DND-41 (cell line): ENCODE data around the gene RAI1.

Source experiments
- ATAC-seq: fragments of 200-7000 bp; cut with Tn5 transposase; 3 replicates; pipeline ENCODE4 v1.9.1; 2021; ENCODE audit warnings: low read depth; ENCODE audit not compliant: insufficient read depth
- DNase-seq: peaks from one replicate; pipeline ENCODE4 v3.0.0-alpha.2; 2020
- H2AFZ ChIP-seq: 2 replicates; pipeline ENCODE4 v1.6.0; 2012; ENCODE audit warnings: low read depth, low read length
- H3K27ac ChIP-seq: 2 replicates; pipeline ENCODE4 v1.5.1; 2012; ENCODE audit warnings: low read length, inconsistent platforms
- H3K27me3 ChIP-seq: fragments of 200-600 bp; sonication (generic); 2 replicates; pipeline ENCODE4 v1.6.0; 2012; ENCODE audit warnings: low read length, mild to moderate bottlenecking, inconsistent platforms; ENCODE audit not compliant: insufficient read depth, poor library complexity
- H3K36me3 ChIP-seq: 2 replicates; pipeline ENCODE4 v1.5.1; 2012; ENCODE audit warnings: low read length, inconsistent platforms; ENCODE audit not compliant: insufficient read depth
- H3K4me1 ChIP-seq: 2 replicates; pipeline ENCODE4 v1.5.1; 2012; ENCODE audit warnings: mild to moderate bottlenecking, low read length; ENCODE audit not compliant: insufficient read depth
- H3K4me2 ChIP-seq: 2 replicates; pipeline ENCODE4 v1.6.0; 2012; ENCODE audit warnings: mild to moderate bottlenecking, moderate library complexity, low read length, inconsistent platforms; ENCODE audit not compliant: insufficient read depth
- H3K4me3 ChIP-seq, 2 experiments: fragments of 200-600 bp in 1 of 2; shearing (Covaris generic) in 1 of 2; 2 replicates each; pipeline ENCODE4 v1.5.1; 2012 to 2016; ENCODE audit warnings: inconsistent platforms in 2 of 2, low read length in 2 of 2, mild to moderate bottlenecking in 2 of 2, low read depth in 1 of 2, moderate library complexity in 1 of 2
- H3K79me2 ChIP-seq: 2 replicates; pipeline ENCODE4 v1.6.0; 2012; ENCODE audit warnings: low read length, inconsistent platforms; ENCODE audit not compliant: insufficient read depth
- H3K9ac ChIP-seq: 2 replicates; pipeline ENCODE4 v1.6.0; 2012; ENCODE audit warnings: low read depth, mild to moderate bottlenecking, inconsistent platforms, low read length, moderate library complexity
- H3K9me3 ChIP-seq: 2 replicates; pipeline ENCODE4 v1.5.1; 2012; ENCODE audit warnings: low read length, moderate library complexity, mild to moderate bottlenecking, inconsistent platforms; ENCODE audit not compliant: insufficient read depth, severe bottlenecking
- H4K20me1 ChIP-seq: 2 replicates; pipeline ENCODE4 v1.6.0; 2012; ENCODE audit warnings: low read length; ENCODE audit not compliant: insufficient read depth
- CTCF ChIP-seq: IDR thresholded peaks from 2 replicates; pipeline ENCODE4 v1.5.1; 2012; ENCODE audit warnings: borderline replicate concordance, low read length, moderate library complexity, mild to moderate bottlenecking; ENCODE audit not compliant: poor library complexity, severe bottlenecking; ENCODE audit errors: extremely low read depth
- EZH2 ChIP-seq: IDR thresholded peaks from 3 replicates; pipeline ENCODE4 v1.6.1; 2012; ENCODE audit warnings: borderline replicate concordance, low read depth, mild to moderate bottlenecking, moderate library complexity, low read length, inconsistent platforms; ENCODE audit not compliant: severe bottlenecking

RAI1 gene

DNA sequence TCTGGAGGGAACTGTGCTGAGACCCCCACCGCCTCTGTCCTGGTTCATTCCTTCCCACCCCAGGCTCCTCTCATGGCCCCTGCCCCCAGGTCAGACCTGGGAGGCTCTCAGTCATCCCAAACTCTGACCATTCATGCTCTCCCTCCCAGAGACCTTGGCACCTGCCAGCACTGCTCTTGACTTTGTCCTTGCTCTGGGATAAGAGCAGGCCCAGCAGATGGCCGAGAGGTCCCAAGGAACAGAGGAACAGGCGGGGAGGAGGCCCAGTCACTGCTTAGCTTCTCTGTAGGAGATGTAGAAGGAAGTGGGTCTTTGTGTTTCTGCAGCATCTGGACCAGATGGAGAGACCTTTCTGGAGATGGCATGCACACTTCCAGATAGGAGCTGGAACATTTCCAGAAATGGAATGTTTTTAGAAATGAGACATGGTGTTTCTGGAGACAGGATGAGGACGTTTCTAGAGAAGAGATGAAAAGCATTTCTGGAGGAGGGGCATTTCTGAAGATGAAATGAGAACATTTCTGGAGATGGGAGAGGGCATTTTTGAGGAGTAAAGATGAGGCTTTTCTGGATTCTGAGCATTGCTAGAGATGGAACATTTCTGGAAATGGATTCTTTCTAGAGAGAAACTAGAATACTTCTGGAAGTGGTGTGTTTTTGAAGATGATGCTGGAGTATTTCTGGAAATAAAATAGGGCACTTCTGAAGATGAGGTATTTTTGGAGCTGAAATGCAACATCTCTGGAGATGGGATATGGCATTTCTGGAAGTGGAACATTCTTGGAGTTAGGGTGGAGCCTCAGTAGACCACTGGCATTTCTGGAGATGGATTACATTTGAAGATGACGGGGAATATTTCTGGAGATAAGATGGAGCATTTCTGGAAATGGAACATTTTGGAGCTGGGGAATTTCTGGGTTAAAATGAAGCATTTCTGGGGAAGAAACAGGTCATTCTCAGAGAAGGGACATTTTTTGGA is 55.2 kb downstream of the RAI1 start:
- DNase-seq: no peak
- Histone ChIP-seq H2AFZ (no peak overlapping the region), H3K4me1 (no peaks in the 10 kb centered on the region), H3K4me2 (no peak overlapping the region), H3K27me3 (no peaks in the 10 kb centered on the region), H3K79me2 (peaks cover 93% of the 10 kb centered on the region), H3K9me3 (no peaks in the 10 kb centered on the region), H3K9ac (no peak overlapping the region), H4K20me1 (peaks cover 89% of the 10 kb centered on the region), H3K27ac (no peak overlapping the region), H3K36me3 (peaks cover 9% of the 10 kb centered on the region), H3K4me3 (no peak overlapping the region)
- ATAC-seq: no peak
- TF ChIP-seq CTCF (no peak), EZH2 (no peak)

DNA sequence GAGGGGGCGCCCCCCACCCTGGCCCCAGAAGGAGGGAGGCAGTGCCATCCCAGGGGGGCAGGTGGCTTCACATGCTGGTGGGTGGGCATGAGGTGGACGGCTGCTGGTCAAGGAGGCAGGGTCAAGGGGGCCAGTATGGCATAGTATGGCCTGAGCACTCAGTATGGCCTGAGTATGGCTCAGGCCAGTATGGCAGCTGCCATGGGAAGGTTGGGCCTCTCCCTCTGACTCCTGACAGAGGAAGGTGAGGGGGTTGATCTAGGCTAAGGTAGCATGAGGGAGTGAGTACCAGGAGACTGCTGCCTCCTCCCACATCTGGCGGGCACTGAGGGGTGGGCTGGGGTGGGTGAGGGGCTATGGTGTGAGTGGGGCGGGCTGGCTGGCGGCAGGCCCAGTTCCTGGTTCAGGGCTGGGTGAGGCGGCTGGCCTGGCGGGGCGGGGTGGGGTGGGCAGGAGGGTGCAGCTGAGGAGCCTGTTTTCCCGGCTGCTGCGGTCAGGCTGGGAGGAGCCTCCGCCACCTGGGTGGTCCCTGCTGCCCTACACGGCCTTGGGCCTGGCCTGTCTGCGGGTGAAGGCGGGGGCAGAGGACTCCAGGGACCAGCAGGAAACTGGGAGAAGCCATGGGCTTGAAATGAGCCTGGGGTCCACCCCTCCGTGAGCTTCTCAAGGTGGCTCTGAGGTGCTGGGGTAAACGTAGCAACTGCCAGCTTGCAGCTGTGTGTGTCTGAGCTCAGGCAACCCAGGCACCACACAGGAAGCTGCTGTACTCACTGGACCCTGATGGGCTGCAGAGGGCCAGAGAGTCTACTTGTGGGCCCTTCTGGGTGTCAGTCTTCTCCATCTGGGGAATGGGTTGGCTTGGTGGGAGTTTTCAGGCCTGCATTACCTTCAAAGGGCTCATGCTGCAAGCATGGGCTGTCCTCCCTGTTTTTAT is 57.0 kb downstream of the RAI1 start:
- Histone ChIP-seq H3K4me1 (no peaks in the 10 kb centered on the region), H3K9ac (no peak overlapping the region), H3K27ac (no peak overlapping the region), H3K9me3 (no peaks in the 10 kb centered on the region), H3K79me2 (peaks cover 93% of the 10 kb centered on the region), H3K36me3 (no peaks in the 10 kb centered on the region; the same call in 1 of the 2 replicates), H3K27me3 (no peaks in the 10 kb centered on the region), H2AFZ (no peak overlapping the region), H4K20me1 (peaks cover 90% of the 10 kb centered on the region), H3K4me2 (no peak overlapping the region), H3K4me3 (no peak overlapping the region)
- DNase-seq (no peak), ATAC-seq (peak; percentile 43; the same call in 1 of the 3 replicates)
- TF ChIP-seq CTCF (no peak), EZH2 (no peak)

DNA sequence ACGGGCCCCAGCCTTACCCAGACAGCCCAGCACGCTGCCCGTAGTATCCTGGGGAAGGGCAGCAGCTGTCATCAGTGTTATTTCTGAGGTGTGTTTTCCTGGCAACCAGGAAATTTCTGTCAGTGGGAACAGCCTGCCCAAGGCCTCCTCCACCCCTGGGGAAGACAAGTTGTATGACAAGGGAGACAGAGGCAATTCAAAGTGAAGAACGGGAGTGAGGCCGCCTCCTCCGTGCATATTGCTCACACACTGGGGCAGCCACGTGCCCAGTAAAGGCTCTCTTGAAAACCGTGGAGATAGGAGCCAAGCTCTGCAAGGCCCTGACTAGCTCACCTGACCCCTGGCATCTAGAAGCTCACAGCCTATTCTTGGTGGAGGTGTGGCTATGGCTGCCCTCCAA is 57.6 kb downstream of the RAI1 start:
- DNase-seq (no peak), ATAC-seq (no peak)
- TF ChIP-seq EZH2 (no peak), CTCF (no peak)
- Histone ChIP-seq H3K9ac (no peak overlapping the region), H3K36me3 (no peaks in the 10 kb centered on the region; the same call in 1 of the 2 replicates), H3K9me3 (no peaks in the 10 kb centered on the region), H3K4me3 (no peak overlapping the region), H3K4me1 (no peaks in the 10 kb centered on the region), H3K79me2 (peaks cover 93% of the 10 kb centered on the region), H3K27me3 (no peaks in the 10 kb centered on the region), H4K20me1 (peaks cover 91% of the 10 kb centered on the region), H3K27ac (no peak overlapping the region), H2AFZ (no peak overlapping the region), H3K4me2 (no peak overlapping the region)
